ENCODE data around the gene RPL3. TPM values are rescaled to one million over a fixed set of nuclear protein-coding genes. Genes with fewer than 3 reads are reported as not detected.

Gene RPL3
- total RNA-seq, 1 experiment from 2014 or later: 2,830 TPM

DNA sequence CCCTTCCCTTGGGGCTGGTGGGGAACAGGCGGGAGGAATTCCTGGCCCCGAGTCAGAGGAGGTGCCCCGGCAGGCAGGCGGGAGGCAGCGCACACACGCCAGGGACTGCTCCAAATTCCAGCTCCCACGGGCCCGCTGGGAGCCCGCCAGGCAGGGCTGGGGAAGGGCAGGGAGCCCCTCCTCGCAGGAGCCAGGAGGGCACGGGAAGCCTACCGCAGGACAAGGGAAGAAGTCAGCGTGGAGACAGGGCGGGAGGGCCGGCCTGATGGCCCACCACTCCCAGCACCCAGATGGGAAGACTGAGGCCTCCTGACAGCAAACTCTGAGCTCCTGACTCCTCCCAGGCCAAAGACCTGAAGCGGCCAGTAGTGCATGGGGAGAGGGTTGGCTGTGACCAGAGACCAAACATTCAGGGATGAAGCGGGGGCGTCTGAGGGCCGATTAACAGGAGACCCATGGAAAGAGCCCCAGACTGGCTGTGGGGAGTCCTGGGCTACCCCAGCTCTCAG, 22.4 kb downstream of the RPL3 start:
- Mint-ChIP-seq H3K36me3 (ENCODE audit: insufficient read depth in 1 of 3, low read depth in 3 of 3) (peaks cover 0 to 2% (median 0%) of the 10 kb centered on the region in 3 experiments; a peak in 1 of 7 replicates), H3K27me3 (ENCODE audit: low read depth) (peaks cover 5% of the 10 kb centered on the region), H3K9me3 (peaks cover 0 to under 1% of the 10 kb centered on the region in 2 experiments; a peak in 1 of 5 replicates), H3K4me3 (no peak overlapping the region), H3K27ac (no peak overlapping the region), H3K4me1 (peaks cover 35 to 49% of the 10 kb centered on the region in 2 experiments)
- no CpG with 5 or more reads among the region's 19 CpGs for WGBS (ENCODE audit: extremely low coverage, insufficient read length, low lambda C conversion rate)
- Histone ChIP-seq H3K23ac (ENCODE audit: insufficient read length, low read depth, low read length) (no peak overlapping the region), H2BK12ac (ENCODE audit: insufficient read length, low read depth, low read length) (no peak overlapping the region), H2AK5ac (ENCODE audit: insufficient read length, low read length) (no peak overlapping the region), H2BK5ac (ENCODE audit: insufficient read length, low read length) (no peak overlapping the region), H3K14ac (ENCODE audit: insufficient read depth, low read length) (no peak overlapping the region), H3K27ac (ENCODE audit: insufficient read length, low read depth, low read length) (no peak overlapping the region), H3K79me2 (ENCODE audit: insufficient read depth, low read length) (no peaks in the 10 kb centered on the region), H3K23me2 (ENCODE audit: insufficient read length, low read depth, low read length, poor library complexity, severe bottlenecking) (no peaks in the 10 kb centered on the region), H3K9ac (ENCODE audit: extremely low read depth, insufficient read length, low read length) (no peak overlapping the region), H4K5ac (ENCODE audit: insufficient read length, low read depth, low read length) (no peak overlapping the region), H4K20me1 (ENCODE audit: control insufficient read depth, insufficient read depth, insufficient read length) (no peaks in the 10 kb centered on the region), H3K18ac (ENCODE audit: insufficient read length, low read depth, low read length) (no peak overlapping the region), H2BK20ac (ENCODE audit: low read depth, low read length, poor library complexity, severe bottlenecking) (no peak overlapping the region), H3K79me1 (ENCODE audit: insufficient read depth, low read depth, low read length, poor library complexity, severe bottlenecking) (no peaks in the 10 kb centered on the region), H3K4me1 (ENCODE audit: insufficient read depth, low read length) (no peaks in the 10 kb centered on the region; the same call in 1 of the 2 replicates), H2BK15ac (ENCODE audit: low read depth, low read length) (no peak overlapping the region), H3K4me2 (ENCODE audit: insufficient read depth, insufficient read length, low read length) (no peak overlapping the region), H2BK120ac (ENCODE audit: low read depth, low read length, poor library complexity, severe bottlenecking) (no peak overlapping the region), H3K9me3 (ENCODE audit: control insufficient read depth, low read depth, low read length) (no peaks in the 10 kb centered on the region), H3K27me3 (ENCODE audit: insufficient read depth, low read length) (0 out of 2 replicates have a peak, but pooled peaks cover 2% of the 10 kb centered on the region), H3T11ph (ENCODE audit: low read length) (no peak overlapping the region), H4K91ac (ENCODE audit: insufficient read length, low read depth, low read length) (no peak overlapping the region), H3K56ac (ENCODE audit: insufficient read length, low read depth, low read length) (no peak overlapping the region), H4K8ac (replicated peaks; ENCODE audit: insufficient read length, low read depth, low read length) (no peak overlapping the region), H3K4ac (ENCODE audit: low read depth, low read length) (no peak overlapping the region), H2AFZ (ENCODE audit: low read length) (no peak overlapping the region)
- TF ChIP-seq, protein P1, sequence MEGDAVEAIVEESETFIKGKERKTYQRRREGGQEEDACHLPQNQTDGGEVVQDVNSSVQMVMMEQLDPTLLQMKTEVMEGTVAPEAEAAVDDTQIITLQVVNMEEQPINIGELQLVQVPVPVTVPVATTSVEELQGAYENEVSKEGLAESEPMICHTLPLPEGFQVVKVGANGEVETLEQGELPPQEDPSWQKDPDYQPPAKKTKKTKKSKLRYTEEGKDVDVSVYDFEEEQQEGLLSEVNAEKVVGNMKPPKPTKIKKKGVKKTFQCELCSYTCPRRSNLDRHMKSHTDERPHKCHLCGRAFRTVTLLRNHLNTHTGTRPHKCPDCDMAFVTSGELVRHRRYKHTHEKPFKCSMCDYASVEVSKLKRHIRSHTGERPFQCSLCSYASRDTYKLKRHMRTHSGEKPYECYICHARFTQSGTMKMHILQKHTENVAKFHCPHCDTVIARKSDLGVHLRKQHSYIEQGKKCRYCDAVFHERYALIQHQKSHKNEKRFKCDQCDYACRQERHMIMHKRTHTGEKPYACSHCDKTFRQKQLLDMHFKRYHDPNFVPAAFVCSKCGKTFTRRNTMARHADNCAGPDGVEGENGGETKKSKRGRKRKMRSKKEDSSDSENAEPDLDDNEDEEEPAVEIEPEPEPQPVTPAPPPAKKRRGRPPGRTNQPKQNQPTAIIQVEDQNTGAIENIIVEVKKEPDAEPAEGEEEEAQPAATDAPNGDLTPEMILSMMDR (conservative IDR thresholded peaks at IDR 0.05): no peak
- DNase-seq: no peak
